ENCODE data around the gene XPO6.

DNA sequence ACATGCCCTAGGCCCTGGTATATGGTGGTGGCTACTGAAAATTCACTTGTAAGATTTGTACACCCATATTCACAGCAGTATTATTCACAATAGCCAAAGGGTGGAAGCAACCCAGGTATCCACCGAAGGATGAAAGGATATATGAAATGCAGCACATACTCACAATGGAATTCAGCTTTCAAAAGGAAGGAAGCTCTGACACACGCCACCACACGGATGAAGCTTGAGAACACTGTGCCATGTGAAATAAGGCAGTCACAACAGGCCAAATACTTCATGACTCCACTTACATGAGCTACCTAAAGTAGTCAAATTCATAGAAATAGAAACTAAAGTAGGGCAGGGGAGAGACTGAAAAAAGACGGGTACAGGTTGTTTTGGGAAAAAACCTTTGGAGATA lies 2.9 kb downstream of the XPO6 start:
- TF ChIP-seq, protein P1, sequence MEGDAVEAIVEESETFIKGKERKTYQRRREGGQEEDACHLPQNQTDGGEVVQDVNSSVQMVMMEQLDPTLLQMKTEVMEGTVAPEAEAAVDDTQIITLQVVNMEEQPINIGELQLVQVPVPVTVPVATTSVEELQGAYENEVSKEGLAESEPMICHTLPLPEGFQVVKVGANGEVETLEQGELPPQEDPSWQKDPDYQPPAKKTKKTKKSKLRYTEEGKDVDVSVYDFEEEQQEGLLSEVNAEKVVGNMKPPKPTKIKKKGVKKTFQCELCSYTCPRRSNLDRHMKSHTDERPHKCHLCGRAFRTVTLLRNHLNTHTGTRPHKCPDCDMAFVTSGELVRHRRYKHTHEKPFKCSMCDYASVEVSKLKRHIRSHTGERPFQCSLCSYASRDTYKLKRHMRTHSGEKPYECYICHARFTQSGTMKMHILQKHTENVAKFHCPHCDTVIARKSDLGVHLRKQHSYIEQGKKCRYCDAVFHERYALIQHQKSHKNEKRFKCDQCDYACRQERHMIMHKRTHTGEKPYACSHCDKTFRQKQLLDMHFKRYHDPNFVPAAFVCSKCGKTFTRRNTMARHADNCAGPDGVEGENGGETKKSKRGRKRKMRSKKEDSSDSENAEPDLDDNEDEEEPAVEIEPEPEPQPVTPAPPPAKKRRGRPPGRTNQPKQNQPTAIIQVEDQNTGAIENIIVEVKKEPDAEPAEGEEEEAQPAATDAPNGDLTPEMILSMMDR (IDR thresholded peaks at IDR 0.05; ENCODE audit: insufficient read depth, low read length): no peak
- TF ChIP-seq SPI1 (IDR thresholded peaks at IDR 0.05; ENCODE audit: borderline replicate concordance, low read depth) (no peak), POLR2AphosphoS5 (IDR thresholded peaks at IDR 0.05; ENCODE audit: low read depth) (no peak)

Data from HL-60 (cell line).